Neural progenitor cell (in vitro differentiated cells): ENCODE results near the gene GTPBP6.

Experiments used
- EZH2 ChIP-seq: fragments of 200-600 bp; sonication (generic); IDR thresholded peaks from 2 replicates; pipeline ENCODE4 v1.6.1; 2017; ENCODE audit warnings: antibody characterized with exemption, mild to moderate bottlenecking, moderate library complexity
- EZH2phosphoT487 ChIP-seq: fragments of 200-600 bp; sonication (generic); IDR thresholded peaks from 2 replicates; pipeline ENCODE4 v1.6.1; 2017; ENCODE audit warnings: antibody characterized with exemption
- TF ChIP-seq, protein P1 (sequence below): fragments of 200-600 bp; sonication (generic); IDR thresholded peaks from 2 replicates; pipeline ENCODE4 v1.5.1; 2017; ENCODE audit warnings: antibody characterized with exemption, mild to moderate bottlenecking

DNA sequence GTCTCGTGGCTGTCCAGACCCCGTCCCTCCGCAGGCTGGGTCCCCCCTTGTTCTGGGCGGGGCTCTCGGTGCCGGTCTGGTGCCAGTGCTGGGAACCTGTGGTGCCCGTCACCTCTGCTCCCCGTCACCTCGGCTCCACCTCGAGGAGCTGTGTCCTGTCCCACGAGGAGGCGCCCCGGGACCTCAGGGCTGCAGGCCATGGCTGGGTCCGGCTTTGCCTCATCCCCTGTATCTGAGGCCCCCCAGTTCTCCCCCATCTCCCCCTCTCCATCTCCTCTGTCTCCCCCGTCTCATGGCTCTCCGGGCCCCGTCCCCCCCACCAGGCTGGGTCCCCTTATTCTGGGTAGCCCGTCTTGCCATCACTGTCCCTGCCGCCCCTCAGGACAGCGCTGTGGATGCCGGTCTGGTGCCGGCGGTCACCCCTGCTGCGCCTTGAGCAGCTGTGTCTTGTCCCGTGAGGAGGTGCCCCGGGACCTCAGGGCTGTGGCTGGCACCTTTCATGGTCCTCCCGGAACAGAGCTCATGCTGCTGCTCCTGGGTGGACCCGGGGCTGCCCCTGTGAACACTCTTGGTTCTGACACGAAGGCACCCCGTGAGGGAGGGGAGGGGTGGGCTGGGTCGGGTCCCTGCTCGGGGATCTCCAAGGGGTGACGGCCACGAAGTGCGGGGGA, 13.4 kb upstream of the GTPBP6 start:
- TF ChIP-seq, protein P1, sequence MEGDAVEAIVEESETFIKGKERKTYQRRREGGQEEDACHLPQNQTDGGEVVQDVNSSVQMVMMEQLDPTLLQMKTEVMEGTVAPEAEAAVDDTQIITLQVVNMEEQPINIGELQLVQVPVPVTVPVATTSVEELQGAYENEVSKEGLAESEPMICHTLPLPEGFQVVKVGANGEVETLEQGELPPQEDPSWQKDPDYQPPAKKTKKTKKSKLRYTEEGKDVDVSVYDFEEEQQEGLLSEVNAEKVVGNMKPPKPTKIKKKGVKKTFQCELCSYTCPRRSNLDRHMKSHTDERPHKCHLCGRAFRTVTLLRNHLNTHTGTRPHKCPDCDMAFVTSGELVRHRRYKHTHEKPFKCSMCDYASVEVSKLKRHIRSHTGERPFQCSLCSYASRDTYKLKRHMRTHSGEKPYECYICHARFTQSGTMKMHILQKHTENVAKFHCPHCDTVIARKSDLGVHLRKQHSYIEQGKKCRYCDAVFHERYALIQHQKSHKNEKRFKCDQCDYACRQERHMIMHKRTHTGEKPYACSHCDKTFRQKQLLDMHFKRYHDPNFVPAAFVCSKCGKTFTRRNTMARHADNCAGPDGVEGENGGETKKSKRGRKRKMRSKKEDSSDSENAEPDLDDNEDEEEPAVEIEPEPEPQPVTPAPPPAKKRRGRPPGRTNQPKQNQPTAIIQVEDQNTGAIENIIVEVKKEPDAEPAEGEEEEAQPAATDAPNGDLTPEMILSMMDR = no peak
- TF ChIP-seq EZH2 (no peak), EZH2phosphoT487 (no peak)
